Measurements from ENCODE around the gene SNAP47.

Gene SNAP47

DNA sequence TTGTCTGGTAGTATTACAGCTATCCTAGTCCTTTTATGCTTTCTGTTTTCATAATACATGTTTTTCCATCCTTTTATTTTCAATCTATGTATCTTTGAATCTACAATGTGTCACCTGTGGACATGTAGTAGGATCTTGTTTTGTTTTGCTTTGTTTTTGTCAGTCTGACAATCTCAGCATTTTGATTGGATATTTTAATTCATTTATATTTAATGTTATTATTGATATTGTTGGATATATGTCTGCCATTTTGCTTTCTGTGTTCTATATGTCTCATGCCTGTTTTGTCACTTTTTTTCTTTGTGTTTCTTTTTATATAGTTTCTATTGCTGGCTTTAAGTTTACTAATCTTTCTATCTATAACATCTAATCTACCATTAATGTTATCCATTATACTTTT lies 68.7 kb downstream of the SNAP47 start:
- DNase-seq, result no peak

- no peak for DNase-seq
Measured at GRCh38 chr1:227805606-227806197, 70.5 kb downstream of the SNAP47 start.

GRCh38 chr1:227808566-227808965 lies 73.3 kb downstream of the SNAP47 start:
- no peak for DNase-seq

DNA sequence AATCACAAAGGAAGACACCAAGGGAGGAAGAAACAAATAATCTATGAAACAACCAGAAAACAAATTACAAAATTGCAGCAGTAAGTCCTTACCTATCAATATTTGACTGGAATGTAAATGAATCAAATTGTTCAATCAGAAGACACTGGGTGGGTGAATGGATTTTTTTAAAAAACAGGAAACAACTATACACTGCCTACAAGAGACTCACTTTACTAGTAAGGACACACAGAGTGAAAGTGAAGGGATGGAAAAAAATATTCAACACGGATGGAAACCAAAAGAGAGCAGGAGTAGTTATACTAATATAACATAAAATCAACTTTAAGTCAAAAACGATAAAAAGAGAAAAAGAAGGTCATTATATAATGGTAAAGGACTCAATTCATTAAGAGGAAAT lies 73.8 kb downstream of the SNAP47 start:
- DNase-seq, result no peak

DNA sequence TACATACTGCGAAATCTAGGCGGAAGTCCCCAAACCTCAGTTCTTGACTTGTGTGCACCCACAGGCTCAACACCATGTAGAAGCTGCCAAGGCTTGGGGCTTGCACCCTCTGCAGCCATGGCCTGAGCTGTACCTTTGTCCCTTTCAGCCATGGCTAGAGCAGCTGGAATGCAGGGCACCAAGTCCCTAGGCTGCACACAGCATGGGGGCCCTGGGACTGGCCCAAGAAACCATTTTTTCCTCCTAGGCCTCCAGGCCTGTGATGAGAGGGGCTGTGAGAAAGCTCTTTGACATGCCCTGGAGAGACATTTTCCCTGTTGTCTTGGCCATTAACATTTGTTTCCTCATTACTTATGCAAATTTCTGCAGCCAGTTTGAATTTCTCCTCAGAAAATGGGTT lies 78.7 kb downstream of the SNAP47 start:
- DNase-seq, result no peak

- no peak for DNase-seq
Measured at GRCh38 chr1:227815468-227816409, 80.5 kb downstream of the SNAP47 start, which contains the start of gene PRSS38. Gene PRSS38 (plus strand): TSS chr1:227815675. CDS start chr1:227815717, 42 bp downstream.

DNA sequence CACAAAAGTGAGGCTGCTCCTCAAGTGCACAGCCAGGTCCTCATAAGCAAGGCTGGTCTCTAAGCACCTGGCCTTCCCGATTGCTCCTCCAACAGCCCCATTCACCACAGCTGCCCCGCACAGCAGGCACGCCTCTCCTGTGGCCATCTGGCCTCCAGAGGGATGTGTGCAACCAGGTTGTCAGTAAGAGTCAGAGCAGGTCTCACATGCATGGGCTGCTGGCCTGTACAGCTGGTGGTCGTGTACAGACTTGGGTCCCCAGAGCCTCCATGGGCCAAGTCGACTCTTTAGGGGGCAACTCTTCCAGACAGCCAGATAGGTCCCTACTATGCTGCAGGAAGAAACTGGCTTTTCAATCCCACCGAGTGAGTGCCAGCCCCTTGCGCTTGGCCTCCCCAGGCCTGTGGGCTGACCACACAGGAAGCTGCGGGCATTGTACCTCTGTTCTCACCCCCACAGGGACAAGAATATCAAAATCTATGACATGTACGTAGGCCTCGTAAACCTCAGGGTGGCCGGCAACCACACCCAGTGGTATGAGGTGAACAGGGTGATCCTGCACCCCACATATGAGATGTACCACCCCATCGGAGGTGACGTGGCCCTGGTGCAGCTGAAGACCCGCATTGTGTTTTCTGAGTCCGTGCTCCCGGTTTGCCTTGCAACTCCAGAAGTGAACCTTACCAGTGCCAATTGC lies 81.7 kb downstream of the SNAP47 start:
- no peak for DNase-seq

DNA sequence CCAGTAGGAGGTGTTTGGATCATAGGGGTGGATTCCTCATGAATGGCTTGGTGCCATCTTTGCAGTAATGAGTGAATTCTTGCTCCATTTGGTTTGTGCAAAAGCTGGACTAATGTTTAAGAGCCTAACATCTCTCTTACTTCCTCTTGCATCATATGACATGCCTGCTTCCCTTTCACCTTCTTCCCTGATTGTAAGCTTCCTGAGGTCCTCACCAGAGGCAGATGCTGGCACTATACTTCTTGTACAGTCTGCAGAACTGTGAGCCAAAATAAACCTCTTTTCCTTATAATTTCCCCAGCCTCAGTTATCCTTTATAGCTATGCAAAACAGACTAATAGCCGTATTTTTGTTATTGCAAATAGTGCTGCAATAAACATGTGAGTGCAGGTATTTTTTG lies 88.3 kb downstream of the SNAP47 start:
- no peak for DNase-seq

GRCh38 chr1:227824204-227824603 lies 89.0 kb downstream of the SNAP47 start:
- DNase-seq, result no peak

GRCh38 chr1:227828786-227829185 lies 93.6 kb downstream of the SNAP47 start:
- no peak for DNase-seq

Data from MV-4-11 (cell line).